HepG2 (cell line): ENCODE results near the gene KIF26B. TPM values are rescaled to one million over a fixed set of nuclear protein-coding genes. Genes with fewer than 3 reads are reported as not detected.

Experiments used
- ATAC-seq: fragments of 200-7000 bp; cut with Tn5 transposase; 3 replicates; pipeline ENCODE4 v1.9.1; 2020; ENCODE audit warnings: mild to moderate bottlenecking, moderate library complexity
- BruUV-seq: library from RNA; stranded (reverse); fragments of 400-500 nt; replicated peaks from 2 replicates; lab custom pipeline; 2021; lab: Mats Ljungman, UMichigan
- CTCF ChIA-PET: fragments of 300-600 bp; formaldehyde crosslinking; extraction: SDS; loops from one replicate; lab custom pipeline; 2021; ENCODE audit warnings: low total read pairs, inconsistent platforms, low intra/inter-chr PET ratio; lab: Yijun Ruan, JAX
- POLR2A ChIA-PET: fragments of 350-600 bp; sonication (Branson Sonifier 250); formaldehyde crosslinking; loops from one replicate; lab custom pipeline; 2020; ENCODE audit warnings: antibody characterized with exemption, inconsistent platforms; lab: Yijun Ruan, JAX
- DNase-seq: peaks from one replicate; pipeline ENCODE4 v3.0.0-alpha.2; 2015; ENCODE audit warnings: low spot score
- FAIRE-seq: peaks from 3 replicates; lab custom pipeline; 2011; peaks lifted over from hg19 to GRCh38; lab: Jason Lieb, UNC
- H2AFZ ChIP-seq: one replicate; pipeline ENCODE4 v1.6.1; 2011; ENCODE audit warnings: low read length, inconsistent platforms
- H3K27ac ChIP-seq: fragments of 300-600 bp; 3 replicates; pipeline ENCODE4 v1.8.0; 2011; ENCODE audit warnings: mixed run types, mild to moderate bottlenecking, mixed read lengths, low read length, inconsistent platforms; ENCODE audit not compliant: insufficient read depth; ENCODE audit errors: extremely low read length
- H3K27me3 ChIP-seq, 2 experiments: fragments of 200-600 bp in 1 of 2; 2 replicates in 1 of 2; 3 replicates in 1 of 2; pipeline versions ENCODE4 v1.6.0 to v1.8.0; 2011; ENCODE audit warnings: low read length in 2 of 2, mild to moderate bottlenecking in 2 of 2, moderate library complexity in 2 of 2, inconsistent platforms in 1 of 2; ENCODE audit not compliant: insufficient read depth in 2 of 2, control insufficient read depth in 1 of 2
- H3K36me3 ChIP-seq, 2 experiments: fragments of 200-600 bp in 1 of 2; replicated peaks in 1 of 2; 2 replicates in 1 of 2; 3 replicates in 1 of 2; pipeline versions ENCODE4 v1.5.1 to v1.8.0; 2011; ENCODE audit warnings: low read length in 2 of 2, inconsistent platforms in 1 of 2; ENCODE audit not compliant: insufficient read depth in 2 of 2, control insufficient read depth in 1 of 2
- H3K4me1 ChIP-seq: 2 replicates; pipeline ENCODE4 v1.5.1; 2012; ENCODE audit warnings: low read length, inconsistent platforms; ENCODE audit not compliant: insufficient read depth
- H3K4me2 ChIP-seq: 2 replicates; pipeline ENCODE4 v1.6.0; 2011; ENCODE audit warnings: low read depth, low read length, inconsistent platforms
- H3K4me3 ChIP-seq, 3 experiments: fragments of 200-600 bp in 1 of 3; sonication (generic), shearing (Covaris generic) in 1 of 3; replicated peaks in 1 of 3; 2 replicates each; pipeline ENCODE4 v1.5.1; 2011 to 2016; ENCODE audit warnings: low read length in 3 of 3, inconsistent platforms in 2 of 3, low read depth in 2 of 3, mild to moderate bottlenecking in 2 of 3, control low read depth in 1 of 3, mixed read lengths in 1 of 3; ENCODE audit not compliant: insufficient read depth in 1 of 3
- H3K79me2 ChIP-seq: one replicate; pipeline ENCODE4 v1.6.1; 2011; ENCODE audit warnings: low read length, inconsistent platforms; ENCODE audit not compliant: insufficient read depth
- H3K9ac ChIP-seq: 2 replicates; pipeline ENCODE4 v1.6.0; 2011; ENCODE audit warnings: mild to moderate bottlenecking, low read depth, low read length, inconsistent platforms; ENCODE audit not compliant: insufficient read depth
- H3K9me3 ChIP-seq: 2 replicates; pipeline ENCODE4 v1.5.1; 2012; ENCODE audit warnings: mild to moderate bottlenecking, low read length
- H4K20me1 ChIP-seq: 2 replicates; pipeline ENCODE4 v1.6.0; 2011; ENCODE audit warnings: inconsistent platforms, mild to moderate bottlenecking, low read length, moderate library complexity; ENCODE audit not compliant: insufficient read depth
- CREM ChIP-seq, 2 experiments: sonication (generic) in 1 of 2; formaldehyde crosslinking in 1 of 2; IDR thresholded peaks; 2 replicates each; pipeline versions ENCODE4 v1.4.0 to v1.6.1; 2016 to 2020; ENCODE audit warnings: antibody characterized with exemption in 1 of 2, mild to moderate bottlenecking in 1 of 2, missing genetic modification reagents in 1 of 2
- ISL2 ChIP-seq: sonication (generic); formaldehyde crosslinking; IDR thresholded peaks from 2 replicates; pipeline ENCODE4 v1.5.0; 2020; ENCODE audit warnings: missing genetic modification reagents
- PCBP2 ChIP-seq: fragments of 200-400 bp; formaldehyde crosslinking; optimal IDR thresholded peaks from 2 replicates; pipeline ENCODE3; 2018; ENCODE audit warnings: low read length, low read depth; ENCODE audit not compliant: poor library complexity, severe bottlenecking
- ZFP82 ChIP-seq: sonication (generic); formaldehyde crosslinking; IDR thresholded peaks from 2 replicates; pipeline ENCODE4 v1.5.1; 2020; ENCODE audit warnings: mild to moderate bottlenecking, missing genetic modification reagents, borderline replicate concordance
- ZNF180 ChIP-seq: sonication (generic); formaldehyde crosslinking; IDR thresholded peaks from 2 replicates; pipeline ENCODE4 v1.4.0; 2020; ENCODE audit warnings: low read depth, missing genetic modification reagents, borderline replicate concordance
- ZSCAN31 ChIP-seq: sonication (generic); formaldehyde crosslinking; IDR thresholded peaks from 2 replicates; pipeline ENCODE4 v1.5.0; 2020; ENCODE audit warnings: low read depth, mild to moderate bottlenecking, missing genetic modification reagents
- WGBS: methylation state at CpG from one replicate; pipeline ENCODE4 v1.1.6; 2017; ENCODE audit warnings: low lambda C conversion rate; 5-methylcytosine and 5-hydroxymethylcytosine counted together
- in situ Hi-C: cut with HindIII; loops from 2 replicates; pipeline ENCODE4 v1.10.0; 2017; ENCODE audit warnings: low pct_unique_long_range_greater_than_20kb; ENCODE audit not compliant: extremely low pct_ligation_motif_present
- intact Hi-C: fragments of 100-400 bp; cut with micrococcal nuclease; formaldehyde crosslinking; loops from one replicate; pipeline ENCODE4 v1.10.0; 2022; ENCODE audit not compliant: unreplicated experiment
- polyA plus RNA-seq, 8 experiments: library from polyadenylated mRNA; depleted of rRNA in 3 of 8; stranded (reverse) in 7 of 8; unstranded in 1 of 8; fragments of >200 nt; fragmentation: Illumina TruSeq in 4 of 8; extraction: Trizol in 4 of 8; gene quantifications; 2 replicates each; pipeline versions ENCODE4 v1.2.1 to v1.2.3, GENCODE V29; 2011 to 2016; ENCODE audit warnings: low read depth in 4 of 8, missing spikeins in 1 of 8, mixed read lengths in 1 of 8; ENCODE audit not compliant: insufficient read depth in 1 of 8
- total RNA-seq, 5 experiments: library from RNA; depleted of rRNA; stranded (reverse); fragments of >200 nt; fragmentation: Illumina TruSeq; extraction: Trizol; gene quantifications; 2 replicates each; pipeline ENCODE4 v1.2.3, GENCODE V29; 2016; ENCODE audit warnings: low read depth in 1 of 5
- TF ChIP-seq, protein P1 (sequence below): sonication (generic); formaldehyde crosslinking; IDR thresholded peaks from 2 replicates; pipeline ENCODE4 v1.9.0; 2022; ENCODE audit warnings: low read depth, missing genetic modification reagents
- TF ChIP-seq, protein P2 (sequence below): sonication (generic); formaldehyde crosslinking; IDR thresholded peaks from 2 replicates; pipeline ENCODE4 v1.5.0; 2020; ENCODE audit warnings: missing genetic modification reagents
- TF ChIP-seq, protein P3 (sequence below): sonication (generic); formaldehyde crosslinking; IDR thresholded peaks from 2 replicates; pipeline ENCODE4 v1.8.0; 2022; ENCODE audit warnings: mild to moderate bottlenecking, missing genetic modification reagents; ENCODE audit not compliant: insufficient replicate concordance
- TF ChIP-seq, protein P4 (sequence below): sonication (generic); formaldehyde crosslinking; IDR thresholded peaks from 2 replicates; pipeline ENCODE4 v1.4.0; 2020; ENCODE audit warnings: mild to moderate bottlenecking, missing genetic modification reagents, borderline replicate concordance

KIF26B gene
- total and polyA plus RNA-seq, 2 of the 13 experiments (the other 11 are each of a cell fraction or from before 2014, with no cell fraction given): 0.08 to 0.09 TPM

DNA sequence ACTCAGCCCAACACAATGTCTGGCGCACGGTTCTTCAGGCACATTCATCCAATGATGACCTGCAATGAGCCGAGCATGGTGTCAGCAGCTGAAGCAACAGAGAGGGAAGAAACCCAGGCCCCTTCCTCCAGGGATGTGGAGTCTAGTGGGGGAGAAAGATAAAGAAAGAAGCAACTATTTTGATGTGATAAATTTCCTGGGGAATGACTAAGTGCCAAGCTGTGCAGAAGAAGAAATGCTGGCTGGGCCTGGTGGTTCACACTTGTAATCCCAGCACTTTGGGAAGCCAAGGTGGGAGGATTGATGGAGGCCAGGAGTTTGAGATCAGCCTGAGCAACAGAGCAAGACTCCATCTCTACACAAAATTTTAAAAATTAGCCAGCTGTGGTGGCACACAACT, 561.8 kb downstream of the KIF26B start:
- no peak overlapping the region for H3K9ac ChIP-seq
- no peaks in the 10 kb centered on the region for H4K20me1 ChIP-seq
- H3K79me2 ChIP-seq: no peaks in the 10 kb centered on the region
- FAIRE-seq: no peak
- POLR2A ChIA-PET: no interaction called here
- CTCF ChIA-PET: no interaction called here
- no TSS peak for BruUV-seq
- H2AFZ ChIP-seq: no peak overlapping the region
- H3K36me3 ChIP-seq: no peaks in the 10 kb centered on the region
- H3K4me3 ChIP-seq: no peak overlapping the region
- intact Hi-C loops: no loop called here
- 77% methylated on average over 3 of the region's 3 CpGs for WGBS
- no peak overlapping the region for H3K27ac ChIP-seq
- ATAC-seq: no peak
- no peak for DNase-seq
- no peak overlapping the region for H3K4me2 ChIP-seq
- in situ Hi-C loops: no loop called here
- H3K27me3 ChIP-seq: no peaks in the 10 kb centered on the region
- TF ChIP-seq CREM (IDR thresholded peaks at IDR 0.05) (no peak), CREM (CRISPR knock-in tag; IDR thresholded peaks at IDR 0.05) (no peak), ISL2 (no peak), ZSCAN31 (CRISPR knock-in tag) (no peak)
- TF ChIP-seq, protein P1, sequence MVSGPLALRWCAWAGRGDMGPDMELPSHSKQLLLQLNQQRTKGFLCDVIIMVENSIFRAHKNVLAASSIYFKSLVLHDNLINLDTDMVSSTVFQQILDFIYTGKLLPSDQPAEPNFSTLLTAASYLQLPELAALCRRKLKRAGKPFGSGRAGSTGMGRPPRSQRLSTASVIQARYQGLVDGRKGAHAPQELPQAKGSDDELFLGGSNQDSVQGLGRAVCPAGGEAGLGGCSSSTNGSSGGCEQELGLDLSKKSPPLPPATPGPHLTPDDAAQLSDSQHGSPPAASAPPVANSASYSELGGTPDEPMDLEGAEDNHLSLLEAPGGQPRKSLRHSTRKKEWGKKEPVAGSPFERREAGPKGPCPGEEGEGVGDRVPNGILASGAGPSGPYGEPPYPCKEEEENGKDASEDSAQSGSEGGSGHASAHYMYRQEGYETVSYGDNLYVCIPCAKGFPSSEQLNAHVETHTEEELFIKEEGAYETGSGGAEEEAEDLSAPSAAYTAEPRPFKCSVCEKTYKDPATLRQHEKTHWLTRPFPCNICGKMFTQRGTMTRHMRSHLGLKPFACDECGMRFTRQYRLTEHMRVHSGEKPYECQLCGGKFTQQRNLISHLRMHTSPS (CRISPR knock-in tag): no peak
- TF ChIP-seq, protein P2, sequence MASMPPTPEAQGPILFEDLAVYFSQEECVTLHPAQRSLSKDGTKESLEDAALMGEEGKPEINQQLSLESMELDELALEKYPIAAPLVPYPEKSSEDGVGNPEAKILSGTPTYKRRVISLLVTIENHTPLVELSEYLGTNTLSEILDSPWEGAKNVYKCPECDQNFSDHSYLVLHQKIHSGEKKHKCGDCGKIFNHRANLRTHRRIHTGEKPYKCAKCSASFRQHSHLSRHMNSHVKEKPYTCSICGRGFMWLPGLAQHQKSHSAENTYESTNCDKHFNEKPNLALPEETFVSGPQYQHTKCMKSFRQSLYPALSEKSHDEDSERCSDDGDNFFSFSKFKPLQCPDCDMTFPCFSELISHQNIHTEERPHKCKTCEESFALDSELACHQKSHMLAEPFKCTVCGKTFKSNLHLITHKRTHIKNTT (CRISPR knock-in tag): no peak
- no peaks in the 10 kb centered on the region; the same call in 1 of the 2 replicates for H3K4me1 ChIP-seq
- H3K9me3 ChIP-seq: no peaks in the 10 kb centered on the region

DNA sequence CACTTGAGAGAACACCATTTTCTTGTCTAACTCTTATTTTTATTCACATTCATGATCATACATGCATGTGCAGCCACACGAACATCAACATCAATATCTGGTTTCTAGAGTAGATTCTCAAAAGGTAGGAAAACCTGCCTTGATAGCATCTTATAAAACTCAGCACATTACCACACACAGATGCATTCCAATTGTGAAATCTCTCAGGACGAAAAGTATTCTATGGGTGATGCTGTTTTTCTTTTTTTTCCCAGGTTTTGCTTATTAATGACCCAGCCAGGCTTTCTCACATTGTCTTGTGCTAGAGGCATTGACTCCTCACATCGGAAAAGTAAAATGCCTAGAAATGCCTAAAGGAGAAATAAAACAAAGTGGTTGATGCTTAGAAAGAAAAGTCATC, 562.8 kb downstream of the KIF26B start:
- no peaks in the 10 kb centered on the region for H4K20me1 ChIP-seq
- in situ Hi-C loops (no loop called here), intact Hi-C loops (no loop called here)
- H3K4me3 ChIP-seq: no peak overlapping the region
- ATAC-seq (no peak), FAIRE-seq (no peak), DNase-seq (no peak)
- no peak overlapping the region for H2AFZ ChIP-seq
- H3K27ac ChIP-seq: no peak overlapping the region
- H3K4me1 ChIP-seq: no peaks in the 10 kb centered on the region; the same call in 1 of the 2 replicates
- no peaks in the 10 kb centered on the region for H3K36me3 ChIP-seq
- no peaks in the 10 kb centered on the region for H3K9me3 ChIP-seq
- no peak overlapping the region for H3K9ac ChIP-seq
- 50% methylated on average over 3 of the region's 3 CpGs for WGBS
- ChIA-PET CTCF (no interaction called here), POLR2A (no interaction called here)
- H3K79me2 ChIP-seq: no peaks in the 10 kb centered on the region
- no TSS peak for BruUV-seq
- no peaks in the 10 kb centered on the region for H3K27me3 ChIP-seq
- H3K4me2 ChIP-seq: no peak overlapping the region
- TF ChIP-seq, protein P3, sequence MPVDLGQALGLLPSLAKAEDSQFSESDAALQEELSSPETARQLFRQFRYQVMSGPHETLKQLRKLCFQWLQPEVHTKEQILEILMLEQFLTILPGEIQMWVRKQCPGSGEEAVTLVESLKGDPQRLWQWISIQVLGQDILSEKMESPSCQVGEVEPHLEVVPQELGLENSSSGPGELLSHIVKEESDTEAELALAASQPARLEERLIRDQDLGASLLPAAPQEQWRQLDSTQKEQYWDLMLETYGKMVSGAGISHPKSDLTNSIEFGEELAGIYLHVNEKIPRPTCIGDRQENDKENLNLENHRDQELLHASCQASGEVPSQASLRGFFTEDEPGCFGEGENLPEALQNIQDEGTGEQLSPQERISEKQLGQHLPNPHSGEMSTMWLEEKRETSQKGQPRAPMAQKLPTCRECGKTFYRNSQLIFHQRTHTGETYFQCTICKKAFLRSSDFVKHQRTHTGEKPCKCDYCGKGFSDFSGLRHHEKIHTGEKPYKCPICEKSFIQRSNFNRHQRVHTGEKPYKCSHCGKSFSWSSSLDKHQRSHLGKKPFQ (CRISPR knock-in tag): no peak
- TF ChIP-seq PCBP2: no peak
- TF ChIP-seq, protein P4, sequence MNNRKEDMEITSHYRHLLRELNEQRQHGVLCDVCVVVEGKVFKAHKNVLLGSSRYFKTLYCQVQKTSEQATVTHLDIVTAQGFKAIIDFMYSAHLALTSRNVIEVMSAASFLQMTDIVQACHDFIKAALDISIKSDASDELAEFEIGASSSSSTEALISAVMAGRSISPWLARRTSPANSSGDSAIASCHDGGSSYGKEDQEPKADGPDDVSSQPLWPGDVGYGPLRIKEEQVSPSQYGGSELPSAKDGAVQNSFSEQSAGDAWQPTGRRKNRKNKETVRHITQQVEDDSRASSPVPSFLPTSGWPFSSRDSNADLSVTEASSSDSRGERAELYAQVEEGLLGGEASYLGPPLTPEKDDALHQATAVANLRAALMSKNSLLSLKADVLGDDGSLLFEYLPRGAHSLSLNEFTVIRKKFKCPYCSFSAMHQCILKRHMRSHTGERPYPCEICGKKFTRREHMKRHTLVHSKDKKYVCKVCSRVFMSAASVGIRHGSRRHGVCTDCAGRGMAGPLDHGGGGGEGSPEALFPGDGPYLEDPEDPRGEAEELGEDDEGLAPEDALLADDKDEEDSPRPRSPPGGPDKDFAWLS (CRISPR knock-in tag): no peak
- TF ChIP-seq ZNF180 (CRISPR knock-in tag): no peak
- no peak for TF ChIP-seq ZFP82 (CRISPR knock-in tag)
